OCI-LY3 (cell line): ENCODE data around the gene AMT.

ENCODE experiments used
- H2AFZ ChIP-seq: fragments of 200-600, 300-600 bp; shearing (Covaris generic); 2 replicates; pipeline ENCODE4 v1.6.0; 2014; ENCODE audit warnings: antibody characterized with exemption, low read depth, low read length
- H3K27ac ChIP-seq: fragments of 200-600, 300-600 bp; sonication (generic); 2 replicates; pipeline ENCODE4 v1.5.1; 2014; ENCODE audit warnings: mild to moderate bottlenecking, low read length, moderate library complexity, mixed read lengths
- H3K27me3 ChIP-seq: fragments of 200-600, 300-600 bp; sonication (generic); 2 replicates; pipeline ENCODE4 v1.6.1; 2014; ENCODE audit warnings: low read depth, low read length, mixed read lengths
- H3K36me3 ChIP-seq: fragments of 200-600, 300-600 bp; sonication (generic); replicated peaks from 2 replicates; pipeline ENCODE3; 2014; ENCODE audit warnings: low read depth, low read length, mixed read lengths
- H3K4me1 ChIP-seq: fragments of 300-600, 200-600 bp; sonication (generic); 2 replicates; pipeline ENCODE4 v1.6.1; 2014; ENCODE audit warnings: low read length, mixed read lengths
- H3K4me2 ChIP-seq: fragments of 200-600, 300-600 bp; sonication (generic); 2 replicates; pipeline ENCODE4 v1.6.1; 2014; ENCODE audit warnings: low read length, mixed read lengths
- H3K4me3 ChIP-seq: fragments of 300-600, 200-600 bp; sonication (generic); 2 replicates; pipeline ENCODE4 v1.5.1; 2014; ENCODE audit warnings: antibody characterized with exemption, mild to moderate bottlenecking, low read length, moderate library complexity
- H3K79me2 ChIP-seq: fragments of 300-600, 200-600 bp; shearing (Covaris generic); 2 replicates; pipeline ENCODE4 v1.6.1; 2014; ENCODE audit warnings: mild to moderate bottlenecking, low read length, mixed read lengths
- H3K9ac ChIP-seq: fragments of 300-600, 200-600 bp; shearing (Covaris generic); 2 replicates; pipeline ENCODE4 v1.6.0; 2014; ENCODE audit warnings: mild to moderate bottlenecking, low read length, moderate library complexity
- H3K9me3 ChIP-seq: fragments of 200-600, 300-600 bp; shearing (Covaris generic); 2 replicates; pipeline ENCODE4 v1.6.1; 2014; ENCODE audit warnings: low read length, mixed read lengths; ENCODE audit not compliant: insufficient read depth
- H4K20me1 ChIP-seq: fragments of 200-600, 300-600 bp; sonication (generic); 2 replicates; pipeline ENCODE4 v1.6.1; 2016; ENCODE audit warnings: low read length, mixed read lengths; ENCODE audit not compliant: insufficient read depth
- CTCF ChIP-seq: fragments of 200-600, 300-600 bp; sonication (generic); IDR thresholded peaks from 2 replicates; pipeline ENCODE4 v1.5.1; 2014; ENCODE audit warnings: antibody characterized with exemption, low read length, low read depth
- EZH2phosphoT487 ChIP-seq: fragments of 200-600 bp; shearing (Covaris generic); IDR thresholded peaks from 2 replicates; pipeline ENCODE4 v1.6.1; 2018; ENCODE audit warnings: antibody characterized with exemption, mixed run types, low read depth

AMT gene

GRCh38 chr3:49434731-49435130 is 12.5 kb upstream of the AMT start:
- Histone ChIP-seq H3K79me2 (no peaks in the 10 kb centered on the region), H3K9me3 (no peaks in the 10 kb centered on the region), H3K4me1 (no peaks in the 10 kb centered on the region), H3K36me3 (no peaks in the 10 kb centered on the region), H3K4me2 (no peak overlapping the region), H4K20me1 (no peaks in the 10 kb centered on the region), H2AFZ (no peak overlapping the region), H3K4me3 (no peak overlapping the region), H3K27me3 (no peaks in the 10 kb centered on the region), H3K27ac (no peak overlapping the region), H3K9ac (no peak overlapping the region)
- TF ChIP-seq EZH2phosphoT487 (no peak), CTCF (no peak)

GRCh38 chr3:49428752-49429080 is 6.4 kb upstream of the AMT start:
- peak overlapping the region; percentile 69 for H3K4me2 ChIP-seq
- no peak overlapping the region for H3K27ac ChIP-seq
- H3K79me2 ChIP-seq = no peaks in the 10 kb centered on the region
- H3K27me3 ChIP-seq = no peaks in the 10 kb centered on the region
- H2AFZ ChIP-seq = peak overlapping the region; percentile 80; the same call in 1 of the 2 replicates
- no peaks in the 10 kb centered on the region for H3K9me3 ChIP-seq
- H3K4me1 ChIP-seq = peaks cover 7% of the 10 kb centered on the region; the same call in 1 of the 2 replicates
- no peak for TF ChIP-seq CTCF
- no peak for TF ChIP-seq EZH2phosphoT487
- H4K20me1 ChIP-seq = no peaks in the 10 kb centered on the region
- H3K4me3 ChIP-seq = peak overlapping the region; percentile 87
- H3K9ac ChIP-seq = peak overlapping the region; percentile 78
- H3K36me3 ChIP-seq = no peaks in the 10 kb centered on the region

GRCh38 chr3:49427586-49427985 is 5.3 kb upstream of the AMT start:
- no peaks in the 10 kb centered on the region for H3K36me3 ChIP-seq
- peaks cover 7% of the 10 kb centered on the region; the same call in 1 of the 2 replicates for H3K4me1 ChIP-seq
- no peak overlapping the region for H2AFZ ChIP-seq

DNA sequence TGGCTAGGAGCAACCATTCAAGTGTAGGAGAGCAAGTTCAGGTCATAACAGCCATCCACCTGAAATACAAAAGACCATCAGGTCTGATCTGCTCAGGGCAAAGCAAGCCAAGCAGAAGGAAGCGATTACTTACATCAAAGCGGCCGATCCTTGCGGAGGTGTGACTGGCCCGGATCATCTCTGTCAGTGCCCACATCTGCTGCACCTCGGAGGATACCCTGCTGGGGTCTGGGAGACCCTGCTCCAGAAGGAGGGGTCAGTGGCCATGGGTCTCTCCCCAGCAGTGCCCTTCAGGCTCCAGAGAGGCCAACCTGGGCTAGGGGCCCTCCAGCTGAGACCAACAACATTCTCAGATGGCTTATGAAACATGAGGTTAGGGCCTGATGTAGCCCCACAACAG is 2.5 kb upstream of the AMT start:
- Histone ChIP-seq H3K9ac (no peak overlapping the region), H3K36me3 (no peaks in the 10 kb centered on the region), H4K20me1 (no peaks in the 10 kb centered on the region), H3K27me3 (no peaks in the 10 kb centered on the region), H3K27ac (no peak overlapping the region), H3K4me1 (peaks cover 7% of the 10 kb centered on the region; the same call in 1 of the 2 replicates), H3K4me3 (no peak overlapping the region), H3K4me2 (no peak overlapping the region), H2AFZ (no peak overlapping the region), H3K79me2 (no peaks in the 10 kb centered on the region), H3K9me3 (no peaks in the 10 kb centered on the region)
- TF ChIP-seq EZH2phosphoT487 = no peak
- TF ChIP-seq CTCF = no peak

More at GRCh38 chr3:49427586-49427985, 5.3 kb upstream of the AMT start:
- Histone ChIP-seq H3K27ac (no peak overlapping the region), H4K20me1 (no peaks in the 10 kb centered on the region), H3K9ac (no peak overlapping the region), H3K79me2 (no peaks in the 10 kb centered on the region), H3K9me3 (no peaks in the 10 kb centered on the region), H3K4me3 (no peak overlapping the region), H3K27me3 (no peaks in the 10 kb centered on the region), H3K4me2 (no peak overlapping the region)
- TF ChIP-seq CTCF = no peak
- TF ChIP-seq EZH2phosphoT487 = no peak
